Measurements from ENCODE around the gene TRIM9. TPM values are rescaled to one million over a fixed set of nuclear protein-coding genes. Genes with fewer than 3 reads are reported as not detected.
A peak's percentile ranks its signal among the peaks of the same experiment; 100 is the strongest.

The TRIM9 gene
- total and polyA plus RNA-seq, 7 donors, result 0.17 to 3.3 (median 1.1) TPM

- WGBS, 3 donors, result 17 to 19% (median 19%) methylated on average over 19 of the region's 19 CpGs
- H3K36me3 ChIP-seq (ENCODE audit: insufficient read depth in 1 of 2, low read depth in 1 of 2), result no peaks in the 10 kb centered on the region
- peaks cover 0 to 24% (median 10%) of the 10 kb centered on the region in 3 donors for H3K27me3 ChIP-seq (ENCODE audit: insufficient read depth in 3 of 3, low read length in 2 of 3)
- peak; percentile 58 to 66 for DNase-seq
- H3K27ac ChIP-seq, result peak overlapping the region; percentile 10
- intact Hi-C loops (cut with DNase I), result loop anchor here (5.0 to 10.0 kb wide), 3 partner anchors 121 to 141 kb away; no protein-coding TSS in a partner anchor
- H3K4me3 ChIP-seq, result peak overlapping the region; percentile 75
- peak in 2 of 4 donors; percentile 36 to 64 for ATAC-seq
- H3K4me1 ChIP-seq, result peaks cover 12% of the 10 kb centered on the region
- H3K9me3 ChIP-seq, result no peaks in the 10 kb centered on the region
- TF ChIP-seq, protein P1, sequence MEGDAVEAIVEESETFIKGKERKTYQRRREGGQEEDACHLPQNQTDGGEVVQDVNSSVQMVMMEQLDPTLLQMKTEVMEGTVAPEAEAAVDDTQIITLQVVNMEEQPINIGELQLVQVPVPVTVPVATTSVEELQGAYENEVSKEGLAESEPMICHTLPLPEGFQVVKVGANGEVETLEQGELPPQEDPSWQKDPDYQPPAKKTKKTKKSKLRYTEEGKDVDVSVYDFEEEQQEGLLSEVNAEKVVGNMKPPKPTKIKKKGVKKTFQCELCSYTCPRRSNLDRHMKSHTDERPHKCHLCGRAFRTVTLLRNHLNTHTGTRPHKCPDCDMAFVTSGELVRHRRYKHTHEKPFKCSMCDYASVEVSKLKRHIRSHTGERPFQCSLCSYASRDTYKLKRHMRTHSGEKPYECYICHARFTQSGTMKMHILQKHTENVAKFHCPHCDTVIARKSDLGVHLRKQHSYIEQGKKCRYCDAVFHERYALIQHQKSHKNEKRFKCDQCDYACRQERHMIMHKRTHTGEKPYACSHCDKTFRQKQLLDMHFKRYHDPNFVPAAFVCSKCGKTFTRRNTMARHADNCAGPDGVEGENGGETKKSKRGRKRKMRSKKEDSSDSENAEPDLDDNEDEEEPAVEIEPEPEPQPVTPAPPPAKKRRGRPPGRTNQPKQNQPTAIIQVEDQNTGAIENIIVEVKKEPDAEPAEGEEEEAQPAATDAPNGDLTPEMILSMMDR (IDR thresholded peaks at IDR 0.05), result no peak
Measured at GRCh38 chr14:51095854-51096823, 1.2 kb upstream of the TRIM9 start.

DNA sequence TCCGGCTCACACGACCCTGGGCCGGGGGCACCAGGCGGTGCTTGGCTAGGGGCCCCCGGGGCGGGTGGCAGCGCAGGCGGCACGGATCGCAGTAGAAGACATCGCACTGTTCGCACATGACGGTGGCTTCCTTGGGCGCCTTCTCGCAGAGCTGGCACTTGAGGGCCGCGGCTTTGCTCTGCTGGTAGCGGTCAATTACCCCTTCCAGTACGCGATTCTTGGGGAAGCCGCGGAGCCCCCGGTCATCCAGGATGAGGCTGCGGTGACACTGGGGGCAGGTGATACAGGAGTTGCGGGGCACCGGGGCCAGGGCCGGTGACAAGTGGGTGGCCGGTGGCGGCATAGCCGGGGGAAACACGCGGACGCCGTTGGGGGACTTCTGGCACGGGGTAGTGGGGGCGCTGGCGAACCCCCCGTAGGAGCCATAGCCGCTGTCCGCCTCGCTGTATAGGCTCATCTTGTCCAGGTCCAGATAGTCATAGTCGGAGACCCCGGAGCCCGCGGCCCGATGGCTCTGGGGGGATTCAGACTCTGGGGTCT, 553 bp downstream of the TRIM9 start:
- intact Hi-C loops (cut with DNase I), result loop anchor here (5.0 to 10.0 kb wide), 2 partner anchors 82 to 140 kb away; no protein-coding TSS in a partner anchor
- TF ChIP-seq, protein P1 (IDR thresholded peaks at IDR 0.05), result no peak
- Histone ChIP-seq H3K4me3 (peak overlapping the region; percentile 75), H3K27me3 (ENCODE audit: insufficient read depth in 3 of 3, low read length in 2 of 3) (peaks cover 0 to 24% (median 12%) of the 10 kb centered on the region in 3 donors), H3K36me3 (ENCODE audit: insufficient read depth in 1 of 2, low read depth in 1 of 2) (no peaks in the 10 kb centered on the region), H3K27ac (no peak overlapping the region), H3K4me1 (peaks cover 12% of the 10 kb centered on the region), H3K9me3 (no peaks in the 10 kb centered on the region)
- 1 to 2% (median 2%) methylated on average over 40 to 46 of the region's 46 CpGs for WGBS, 3 donors
- peak; percentile 19 to 51 for DNase-seq
- ATAC-seq, result peak in 1 of 4 donors; percentile 3

GRCh38 chr14:51093371-51094281, 1.3 kb downstream of the TRIM9 start:
- TF ChIP-seq, protein P1 (IDR thresholded peaks at IDR 0.05), result no peak
- Histone ChIP-seq H3K4me3 (peak overlapping the region; percentile 75), H3K36me3 (ENCODE audit: insufficient read depth in 1 of 2, low read depth in 1 of 2) (no peaks in the 10 kb centered on the region), H3K27me3 (ENCODE audit: insufficient read depth in 3 of 3, low read length in 2 of 3) (peaks cover 0 to 24% (median 12%) of the 10 kb centered on the region in 3 donors), H3K9me3 (no peaks in the 10 kb centered on the region), H3K27ac (no peak overlapping the region), H3K4me1 (peaks cover 12% of the 10 kb centered on the region)
- intact Hi-C loops (cut with DNase I), result loop anchor here (5.0 to 10.0 kb wide), 2 partner anchors 81 to 139 kb away; no protein-coding TSS in a partner anchor
- 4 to 5% (median 5%) methylated on average over 65 to 68 of the region's 68 CpGs for WGBS, 3 donors
- peak in 1 of 2 donors; percentile 29 for DNase-seq
- no peak for ATAC-seq

- Histone ChIP-seq H3K27ac (no peak overlapping the region), H3K4me1 (peaks cover 12% of the 10 kb centered on the region), H3K4me3 (peak overlapping the region; percentile 75), H3K36me3 (ENCODE audit: insufficient read depth in 1 of 2, low read depth in 1 of 2) (no peaks in the 10 kb centered on the region), H3K27me3 (ENCODE audit: insufficient read depth in 3 of 3, low read length in 2 of 3) (peaks cover 0 to 24% (median 12%) of the 10 kb centered on the region in 3 donors), H3K9me3 (no peaks in the 10 kb centered on the region)
- intact Hi-C loops (cut with DNase I), result loop anchor here (5.0 to 10.0 kb wide), 2 partner anchors 81 to 138 kb away; no protein-coding TSS in a partner anchor
- 51 to 62% (median 53%) methylated on average over 7 of the region's 7 CpGs for WGBS, 3 donors
- DNase-seq, result no peak
- no peak for ATAC-seq
- TF ChIP-seq, protein P1 (IDR thresholded peaks at IDR 0.05), result no peak
Measured at GRCh38 chr14:51092965-51093364, 1.9 kb downstream of the TRIM9 start.
